PC-9 (cell line): ENCODE data around the gene SLC12A9.

Experiments used
- CTCF ChIP-seq: fragments of 200-600 bp; sonication (generic); conservative IDR thresholded peaks from 2 replicates; pipeline ENCODE4 v1.6.1; 2017; ENCODE audit warnings: mixed run types, antibody characterized with exemption, mild to moderate bottlenecking, moderate library complexity
- EZH2 ChIP-seq: fragments of 200-600 bp; sonication (generic); IDR thresholded peaks from 2 replicates; pipeline ENCODE4 v1.8.0; 2017; ENCODE audit warnings: antibody characterized with exemption, low read depth

DNA sequence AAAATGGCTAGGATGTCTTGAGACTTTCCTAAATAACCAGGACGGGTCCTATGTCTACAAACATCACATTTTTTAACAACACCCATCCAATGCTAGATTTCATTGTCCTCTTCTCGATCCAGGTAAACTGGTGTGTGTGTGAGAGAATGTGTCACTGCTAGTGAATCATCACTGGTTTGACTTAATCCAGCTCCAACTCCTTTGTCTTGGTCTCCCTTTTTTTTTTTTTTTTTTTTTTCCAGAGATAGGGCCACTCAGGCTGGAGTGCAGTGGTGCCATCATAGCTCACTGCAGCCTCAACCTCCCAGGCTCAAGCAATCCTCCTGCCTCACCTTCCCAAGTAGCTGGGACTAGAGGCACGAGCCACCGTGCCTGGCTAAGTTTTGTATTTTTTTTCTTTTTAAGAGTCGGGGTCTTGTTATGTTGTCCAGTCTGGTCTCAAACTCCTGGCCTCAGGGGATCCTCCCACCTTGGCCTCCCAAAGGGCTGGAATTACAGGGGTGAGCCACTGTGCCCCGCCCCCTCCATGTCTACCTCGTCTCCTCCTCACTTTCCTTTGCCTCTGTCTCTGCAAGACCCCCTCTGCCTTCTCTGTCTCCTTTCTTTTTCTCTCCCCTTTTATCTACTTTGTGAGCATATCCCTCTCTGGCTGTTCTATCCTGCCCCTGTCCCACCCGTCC lies 39.2 kb downstream of the SLC12A9 start:
- no peak for TF ChIP-seq CTCF
- no peak for TF ChIP-seq EZH2
